Measurements from ENCODE around the gene MTG2. TPM values are rescaled to one million over a fixed set of nuclear protein-coding genes. Genes with fewer than 3 reads are reported as not detected.

Gene MTG2
- total RNA-seq (ENCODE audit: low replicate concordance): 18.3 and 22.2 TPM in 2 replicates

GRCh38 chr20:62182469-62183425 is at the start of gene MTG2:
TSS of gene MTG2 (plus strand) at chr20:62183028. CDS start at chr20:62193421, 10,393 bp downstream.

GRCh38 chr20:62143081-62143956 is 39.5 kb upstream of the MTG2 start, which contains the start of the genes PSMA7 and SS18L1:
TSS of gene PSMA7 (minus strand) at chr20:62143394. CDS start at chr20:62143303, 91 bp downstream.
TSS of gene SS18L1 (plus strand) at chr20:62143769. CDS start at chr20:62143821, 52 bp downstream.

GRCh38 chr20:62219992-62220665 is 37.3 kb downstream of the MTG2 start, which contains the start of gene HRH3:
TSS of gene HRH3 (minus strand) at chr20:62220278. CDS start at chr20:62219970, 308 bp downstream.

GRCh38 chr20:62237801-62238568 is 55.2 kb downstream of the MTG2 start, which contains the start of gene OSBPL2:
TSS of gene OSBPL2 (plus strand) at chr20:62238521. CDS start at chr20:62256185, 17,664 bp downstream.

Other genes with a start within 250 kb of the MTG2 start
- gene TAF4, start 117.1 kb upstream of the MTG2 start, total RNA-seq (ENCODE audit: low replicate concordance): 2.1 and 2.4 TPM in 2 replicates
- gene LSM14B, start 60.6 kb upstream of the MTG2 start, total RNA-seq (ENCODE audit: low replicate concordance): 40.6 and 50.3 TPM in 2 replicates
- 465 and 472 TPM in 2 replicates for gene PSMA7, start 39.6 kb upstream of the MTG2 start, total RNA-seq (ENCODE audit: low replicate concordance)
- gene SS18L1, start 39.3 kb upstream of the MTG2 start, total RNA-seq (ENCODE audit: low replicate concordance): 11.0 and 21.2 TPM in 2 replicates
- gene HRH3, start 37.2 kb downstream of the MTG2 start, total RNA-seq (ENCODE audit: low replicate concordance): not detected in 2 replicates
- 33.2 and 38.6 TPM in 2 replicates for gene OSBPL2, start 55.5 kb downstream of the MTG2 start, total RNA-seq (ENCODE audit: low replicate concordance)
- 51.1 and 93.3 TPM in 2 replicates for gene ADRM1, start 120.0 kb downstream of the MTG2 start, total RNA-seq (ENCODE audit: low replicate concordance)
- gene LAMA5, start 184.3 kb downstream of the MTG2 start, total RNA-seq (ENCODE audit: low replicate concordance): 8.1 and 63.7 TPM in 2 replicates
- gene RPS21, start 204.1 kb downstream of the MTG2 start, total RNA-seq (ENCODE audit: low replicate concordance): 1,874 and 4,029 TPM in 2 replicates
- gene CABLES2, start 224.3 kb downstream of the MTG2 start, total RNA-seq (ENCODE audit: low replicate concordance): 0.45 and 0.47 TPM in 2 replicates
- gene RBBP8NL, start 244.5 kb downstream of the MTG2 start, total RNA-seq (ENCODE audit: low replicate concordance): not detected in 2 replicates